Ishikawa (cell line): Measurements from ENCODE around the gene PHF2.

Source experiments
- CEBPB ChIP-seq: IDR thresholded peaks from 2 replicates; pipeline ENCODE4 v1.6.1; 2012
- CREB1 ChIP-seq: IDR thresholded peaks from 2 replicates; pipeline ENCODE4 v1.6.1; 2012; ENCODE audit warnings: low read depth
- EGR1 ChIP-seq: IDR thresholded peaks from 2 replicates; pipeline ENCODE4 v1.6.1; 2012
- EP300 ChIP-seq: IDR thresholded peaks from 2 replicates; pipeline ENCODE4 v1.6.1; 2012; ENCODE audit warnings: borderline replicate concordance
- FOXM1 ChIP-seq: IDR thresholded peaks from 2 replicates; pipeline ENCODE4 v1.6.1; 2012; ENCODE audit warnings: low read depth, borderline replicate concordance
- MAX ChIP-seq: IDR thresholded peaks from 2 replicates; pipeline ENCODE4 v1.6.1; 2012
- NFIC ChIP-seq: IDR thresholded peaks from 2 replicates; pipeline ENCODE4 v1.6.1; 2012
- RAD21 ChIP-seq: IDR thresholded peaks from 2 replicates; pipeline ENCODE4 v1.6.1; 2012; ENCODE audit warnings: low read depth
- REST ChIP-seq: IDR thresholded peaks from 2 replicates; pipeline ENCODE4 v1.6.1; 2012; ENCODE audit warnings: low read depth, mild to moderate bottlenecking
- TAF1 ChIP-seq: IDR thresholded peaks from 2 replicates; pipeline ENCODE4 v1.6.1; 2012; ENCODE audit warnings: low read depth, mild to moderate bottlenecking
- TCF12 ChIP-seq: IDR thresholded peaks from 2 replicates; pipeline ENCODE4 v1.6.1; 2012; ENCODE audit warnings: low read depth
- TEAD4 ChIP-seq: IDR thresholded peaks from 2 replicates; pipeline ENCODE4 v1.6.1; 2012
- USF1 ChIP-seq: IDR thresholded peaks from 2 replicates; pipeline ENCODE4 v1.6.1; 2012
- YY1 ChIP-seq: IDR thresholded peaks from 2 replicates; pipeline ENCODE4 v1.6.1; 2012; ENCODE audit warnings: low read depth
- ZBTB7A ChIP-seq: IDR thresholded peaks from 2 replicates; pipeline ENCODE4 v1.6.1; 2012; ENCODE audit warnings: low read depth

The PHF2 gene

GRCh38 chr9:93621922-93622321 is 45.5 kb downstream of the PHF2 start:
- TF ChIP-seq TEAD4 (no peak), NFIC (no peak), RAD21 (no peak), YY1 (no peak), TAF1 (no peak), CEBPB (no peak), FOXM1 (no peak), TCF12 (no peak), MAX (no peak), EP300 (no peak), USF1 (no peak), REST (no peak), CREB1 (no peak), EGR1 (no peak), ZBTB7A (no peak)

- no peak for TF ChIP-seq NFIC
- TF ChIP-seq YY1: no peak
- TF ChIP-seq ZBTB7A: no peak
- TF ChIP-seq USF1: no peak
Observed at GRCh38 chr9:93622691-93623090, 46.3 kb downstream of the PHF2 start.

GRCh38 chr9:93623753-93624152 is 47.4 kb downstream of the PHF2 start:
- no peak for TF ChIP-seq RAD21
- no peak for TF ChIP-seq CEBPB

GRCh38 chr9:93624431-93624834 is 48.0 kb downstream of the PHF2 start:
- TF ChIP-seq CEBPB (no peak), EGR1 (no peak), YY1 (no peak), REST (no peak), RAD21 (no peak), MAX (no peak), TCF12 (no peak), FOXM1 (no peak), CREB1 (no peak), NFIC (no peak), TAF1 (no peak), ZBTB7A (no peak), USF1 (no peak), TEAD4 (no peak), EP300 (no peak)

- TF ChIP-seq USF1 (no peak), YY1 (no peak), TAF1 (no peak), ZBTB7A (no peak), FOXM1 (no peak), TCF12 (no peak), EGR1 (no peak), EP300 (no peak), MAX (no peak), NFIC (no peak), TEAD4 (no peak), CREB1 (no peak)
Observed at GRCh38 chr9:93624977-93625376, 48.6 kb downstream of the PHF2 start.

- TF ChIP-seq YY1: no peak
- no peak for TF ChIP-seq FOXM1
- no peak for TF ChIP-seq NFIC
- TF ChIP-seq TAF1: no peak
- no peak for TF ChIP-seq EP300
- TF ChIP-seq ZBTB7A: no peak
- no peak for TF ChIP-seq CREB1
- no peak for TF ChIP-seq USF1
- no peak for TF ChIP-seq MAX
- no peak for TF ChIP-seq TCF12
- no peak for TF ChIP-seq RAD21
- TF ChIP-seq CEBPB: no peak
- no peak for TF ChIP-seq TEAD4
- TF ChIP-seq REST: no peak
- no peak for TF ChIP-seq EGR1
Observed at GRCh38 chr9:93629920-93630319, 53.5 kb downstream of the PHF2 start.
